ENCODE results near the gene PIEZO1. TPM values are rescaled to one million over a fixed set of nuclear protein-coding genes. Genes with fewer than 3 reads are reported as not detected.

Gene PIEZO1
- total and polyA plus RNA-seq, 2 donors (not counting 3 experiments of a cell fraction or from before 2014, with no cell fraction given): 298 to 322 TPM

DNA sequence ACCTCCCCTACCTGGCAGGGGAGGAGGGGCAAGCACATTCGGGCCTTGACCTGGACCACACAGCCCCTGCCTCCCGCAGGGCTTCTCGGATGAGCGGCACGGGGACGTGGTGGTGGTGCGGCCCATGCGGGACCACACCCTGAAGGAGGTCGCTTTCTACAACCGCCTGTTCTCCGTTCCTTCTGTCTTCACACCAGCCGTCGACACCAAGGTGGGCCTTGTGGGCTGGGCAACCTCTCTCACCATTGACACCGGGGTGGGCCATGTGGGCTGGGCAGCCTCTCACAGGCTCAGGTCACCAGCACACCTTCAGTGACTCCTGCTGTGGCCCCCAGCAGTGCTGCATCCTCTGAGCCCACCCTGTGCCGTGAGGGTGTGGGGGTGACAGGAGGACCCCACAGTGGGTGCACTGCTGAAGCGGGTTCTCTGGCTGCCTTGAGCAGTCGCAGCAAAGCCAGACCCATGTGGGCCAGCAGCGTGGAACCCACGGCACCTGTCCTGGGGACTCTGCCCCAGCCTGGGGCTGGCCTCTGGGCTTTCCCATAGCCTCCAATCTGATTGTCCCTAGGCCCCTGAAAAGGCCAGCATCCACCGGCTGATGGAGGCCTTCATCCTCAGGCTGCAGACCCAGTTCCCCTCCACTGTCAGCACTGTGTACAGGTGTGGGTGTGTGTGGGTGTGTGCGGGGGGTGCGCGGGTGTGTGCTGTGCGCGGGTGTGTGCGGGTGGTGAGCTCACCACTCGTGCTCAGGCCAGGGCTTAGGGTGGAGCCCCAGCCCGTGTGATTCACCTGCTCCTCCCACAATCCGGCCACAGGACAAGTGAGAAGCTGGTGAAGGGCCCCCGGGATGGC, 71.2 kb downstream of the PIEZO1 start:
- BruUV-seq (replicated peaks): no TSS peak
- intact Hi-C loops (cut with micrococcal nuclease): no loop called here
- no peaks in the 10 kb centered on the region for H3K4me1 ChIP-seq (ENCODE audit: control insufficient read depth, extremely low read depth, insufficient read depth, low read length)
- H3K9me3 ChIP-seq (replicated peaks; ENCODE audit: control insufficient read depth, insufficient read depth, low read length): no peaks in the 10 kb centered on the region
- DNase-seq (ENCODE audit: low read depth, low spot score) (no peak), FAIRE-seq (no peak)
- POLR2A ChIA-PET: no interaction called here
- H3K27ac ChIP-seq (ENCODE audit: insufficient read depth, low read depth, low read length): no peak overlapping the region
- H3K4me3 ChIP-seq (replicated peaks in 1 of 3; ENCODE audit: insufficient read depth in 1 of 3, low read depth in 1 of 3, low read length in 3 of 3): no peak overlapping the region
- CTCF ChIA-PET: interaction anchor here (2.3 kb wide), 1 partner anchor 24 kb away, joined by 10 read pairs; no protein-coding TSS in a partner anchor
- peaks cover 16 to 50% of the 10 kb centered on the region in 2 experiments for H3K36me3 ChIP-seq (ENCODE audit: control insufficient read depth in 2 of 2, extremely low read depth in 1 of 2, insufficient read depth in 2 of 2, low read length in 2 of 2)
- no peaks in the 10 kb centered on the region for H4K20me1 ChIP-seq (replicated peaks; ENCODE audit: control insufficient read depth, extremely low read depth, insufficient read depth, low read length)
- H3K79me2 ChIP-seq (ENCODE audit: control insufficient read depth, insufficient read depth, low read length): peaks cover 8% of the 10 kb centered on the region
- no peaks in the 10 kb centered on the region for H3K27me3 ChIP-seq (ENCODE audit: control insufficient read depth in 2 of 2, insufficient read depth in 2 of 2, low read length in 2 of 2)
- no peak overlapping the region for H3K4me2 ChIP-seq (ENCODE audit: insufficient read depth, low read length)
- no peak overlapping the region for H3K9ac ChIP-seq (replicated peaks; ENCODE audit: extremely low read depth, insufficient read depth, low read length)
- no peaks in the 10 kb centered on the region for H3K9me1 ChIP-seq (replicated peaks; ENCODE audit: control insufficient read depth, extremely low read depth, insufficient read depth, low read length)
- dilution Hi-C loops (cut with MboI; ENCODE audit: extremely low pct_ligation_motif_present, low sequenced_read_pairs): no loop called here
- TF ChIP-seq, protein P1, sequence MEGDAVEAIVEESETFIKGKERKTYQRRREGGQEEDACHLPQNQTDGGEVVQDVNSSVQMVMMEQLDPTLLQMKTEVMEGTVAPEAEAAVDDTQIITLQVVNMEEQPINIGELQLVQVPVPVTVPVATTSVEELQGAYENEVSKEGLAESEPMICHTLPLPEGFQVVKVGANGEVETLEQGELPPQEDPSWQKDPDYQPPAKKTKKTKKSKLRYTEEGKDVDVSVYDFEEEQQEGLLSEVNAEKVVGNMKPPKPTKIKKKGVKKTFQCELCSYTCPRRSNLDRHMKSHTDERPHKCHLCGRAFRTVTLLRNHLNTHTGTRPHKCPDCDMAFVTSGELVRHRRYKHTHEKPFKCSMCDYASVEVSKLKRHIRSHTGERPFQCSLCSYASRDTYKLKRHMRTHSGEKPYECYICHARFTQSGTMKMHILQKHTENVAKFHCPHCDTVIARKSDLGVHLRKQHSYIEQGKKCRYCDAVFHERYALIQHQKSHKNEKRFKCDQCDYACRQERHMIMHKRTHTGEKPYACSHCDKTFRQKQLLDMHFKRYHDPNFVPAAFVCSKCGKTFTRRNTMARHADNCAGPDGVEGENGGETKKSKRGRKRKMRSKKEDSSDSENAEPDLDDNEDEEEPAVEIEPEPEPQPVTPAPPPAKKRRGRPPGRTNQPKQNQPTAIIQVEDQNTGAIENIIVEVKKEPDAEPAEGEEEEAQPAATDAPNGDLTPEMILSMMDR (IDR thresholded peaks at IDR 0.05; ENCODE audit: extremely low read depth in 1 of 2, insufficient read depth in 1 of 2, low read depth in 1 of 2, low read length in 2 of 2): no peak
- TF ChIP-seq FOS (IDR thresholded peaks at IDR 0.05; ENCODE audit: borderline replicate concordance, insufficient read depth, low read length) (no peak), JUN (IDR thresholded peaks at IDR 0.05; ENCODE audit: borderline replicate concordance, insufficient read depth, insufficient read length, low read depth) (no peak), GATA2 (IDR thresholded peaks at IDR 0.05; ENCODE audit: insufficient read depth, insufficient read length, low read depth, low read length) (no peak), EZH2 (IDR thresholded peaks at IDR 0.05; ENCODE audit: borderline replicate concordance, low read depth, low read length, severe bottlenecking) (no peak), MYC (IDR thresholded peaks at IDR 0.05; ENCODE audit: low read depth, low read length) (no peak), POLR2A (IDR thresholded peaks at IDR 0.05; ENCODE audit: low read depth, low read length) (no peak), POLR2AphosphoS5 (IDR thresholded peaks at IDR 0.05; ENCODE audit: insufficient read depth, low read depth, low read length) (no peak)
- TF ChIP-seq, protein P2, sequence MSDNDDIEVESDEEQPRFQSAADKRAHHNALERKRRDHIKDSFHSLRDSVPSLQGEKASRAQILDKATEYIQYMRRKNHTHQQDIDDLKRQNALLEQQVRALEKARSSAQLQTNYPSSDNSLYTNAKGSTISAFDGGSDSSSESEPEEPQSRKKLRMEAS (IDR thresholded peaks at IDR 0.05; ENCODE audit: insufficient read depth, insufficient read length): no peak
- H2AFZ ChIP-seq (ENCODE audit: low read depth, low read length): no peak overlapping the region
